ENCODE data around the gene FLYWCH1.
A peak's percentile ranks its signal among the peaks of the same experiment; 100 is the strongest.

The FLYWCH1 gene

GRCh38 chr16:2983706-2984136 is 72.0 kb downstream of the FLYWCH1 start:
- DNase-seq (ENCODE audit: low spot score), result peak; percentile 72

GRCh38 chr16:2985462-2985861 is 73.7 kb downstream of the FLYWCH1 start:
- DNase-seq (ENCODE audit: low spot score), result no peak

GRCh38 chr16:2985893-2986355 is 74.2 kb downstream of the FLYWCH1 start:
- no peak for DNase-seq (ENCODE audit: low spot score)

GRCh38 chr16:2986623-2987188 is 75.0 kb downstream of the FLYWCH1 start:
- DNase-seq (ENCODE audit: low spot score), result no peak

DNA sequence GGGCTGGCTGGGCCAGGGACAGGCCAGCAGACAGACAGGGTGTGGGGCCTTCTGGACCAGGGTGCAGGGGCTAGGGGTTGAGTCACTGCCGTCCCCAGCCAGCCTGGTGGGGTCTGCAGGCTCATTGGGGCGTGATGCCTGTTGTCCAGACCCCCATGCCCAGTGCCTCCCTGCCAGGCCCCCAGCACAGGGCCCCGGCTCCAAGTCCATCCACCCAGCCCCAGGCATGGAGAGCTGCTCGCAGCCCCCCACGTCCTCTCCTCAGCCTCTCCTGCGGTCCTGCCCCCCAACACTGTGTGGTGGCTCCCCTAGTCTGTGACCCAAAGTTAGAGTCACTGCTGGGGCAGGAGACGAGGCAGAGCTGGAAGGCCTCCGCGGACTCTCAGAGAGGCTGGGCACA is 75.6 kb downstream of the FLYWCH1 start:
- no peak for DNase-seq (ENCODE audit: low spot score)

DNA sequence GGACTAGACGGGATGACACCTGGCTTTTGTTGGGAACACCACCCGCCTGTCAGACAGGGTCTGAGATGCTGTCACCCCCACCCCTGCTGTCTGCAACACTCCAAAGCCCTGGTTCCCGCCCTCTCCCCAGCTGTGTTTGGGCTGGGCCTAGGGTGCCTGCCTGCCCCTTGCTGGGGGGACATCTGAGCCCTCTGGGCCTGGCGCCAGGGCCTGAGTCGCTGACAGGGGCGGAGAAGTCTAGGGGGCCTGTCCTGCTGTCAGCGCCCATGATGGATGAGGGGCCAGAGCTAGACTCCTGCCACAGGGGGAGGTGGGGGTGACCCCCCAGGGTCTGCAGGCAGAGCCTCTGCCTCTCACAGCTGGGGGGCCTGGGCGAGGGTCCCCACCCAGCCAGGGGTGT is 76.1 kb downstream of the FLYWCH1 start:
- DNase-seq (ENCODE audit: low spot score), result no peak

GRCh38 chr16:2988590-2989099 is 76.9 kb downstream of the FLYWCH1 start:
- no peak for DNase-seq (ENCODE audit: low spot score)

DNA sequence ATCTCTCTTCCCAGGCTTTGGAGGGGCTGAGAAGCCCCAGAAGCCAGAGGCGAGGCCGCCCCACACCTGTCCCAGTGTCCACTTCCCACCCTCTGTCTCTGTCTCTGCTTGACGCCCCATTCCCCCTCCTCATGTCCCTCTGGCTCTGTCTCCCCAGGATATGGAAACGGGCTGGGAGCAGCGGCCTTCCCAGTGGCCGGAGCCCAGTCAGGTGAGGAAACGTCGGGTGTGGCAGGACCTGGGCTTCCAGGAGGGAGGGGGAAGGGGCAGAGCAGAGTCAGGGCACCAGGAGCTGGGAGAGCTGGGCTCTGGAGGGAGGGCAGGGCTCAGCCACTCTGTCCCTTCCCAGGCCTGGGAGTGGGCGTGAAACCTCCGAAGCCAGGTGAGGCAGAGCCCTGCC is 79.2 kb downstream of the FLYWCH1 start:
- no peak for DNase-seq (ENCODE audit: low spot score)

DNA sequence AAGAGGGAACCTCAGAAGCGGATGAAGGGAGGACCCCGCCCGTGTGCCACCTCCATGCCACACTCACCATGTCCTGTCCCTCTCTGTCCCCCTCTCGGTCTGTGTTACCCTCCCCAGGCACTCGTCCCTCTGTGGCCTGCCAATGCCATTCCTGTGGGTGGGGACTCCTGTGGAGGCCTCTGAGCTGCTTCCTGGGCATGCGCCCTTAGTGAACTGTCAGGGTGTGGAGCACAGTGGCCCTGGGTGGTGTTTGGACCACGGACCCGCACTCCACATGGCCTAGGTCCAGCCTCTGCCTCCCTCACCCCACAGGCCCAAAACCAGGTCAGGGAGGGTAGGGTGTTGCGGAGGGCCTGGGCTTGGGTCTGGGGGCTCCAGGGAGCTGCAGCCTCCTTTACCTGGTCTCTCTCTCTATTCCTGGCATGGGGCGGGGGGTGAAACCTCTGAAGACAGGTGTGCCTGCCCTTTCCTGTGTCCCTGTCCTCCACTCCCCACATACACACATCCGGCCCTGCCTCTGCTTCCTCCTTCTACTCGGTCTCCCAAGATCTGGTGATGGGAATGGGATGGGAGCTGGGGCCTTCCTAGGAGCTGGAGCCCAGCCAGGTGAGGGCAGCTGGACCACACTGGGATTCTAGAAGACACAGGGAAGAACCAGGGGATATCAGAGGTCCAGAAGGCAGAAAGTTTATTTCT is 80.0 kb downstream of the FLYWCH1 start:
- no peak for DNase-seq (ENCODE audit: low spot score)

DNA sequence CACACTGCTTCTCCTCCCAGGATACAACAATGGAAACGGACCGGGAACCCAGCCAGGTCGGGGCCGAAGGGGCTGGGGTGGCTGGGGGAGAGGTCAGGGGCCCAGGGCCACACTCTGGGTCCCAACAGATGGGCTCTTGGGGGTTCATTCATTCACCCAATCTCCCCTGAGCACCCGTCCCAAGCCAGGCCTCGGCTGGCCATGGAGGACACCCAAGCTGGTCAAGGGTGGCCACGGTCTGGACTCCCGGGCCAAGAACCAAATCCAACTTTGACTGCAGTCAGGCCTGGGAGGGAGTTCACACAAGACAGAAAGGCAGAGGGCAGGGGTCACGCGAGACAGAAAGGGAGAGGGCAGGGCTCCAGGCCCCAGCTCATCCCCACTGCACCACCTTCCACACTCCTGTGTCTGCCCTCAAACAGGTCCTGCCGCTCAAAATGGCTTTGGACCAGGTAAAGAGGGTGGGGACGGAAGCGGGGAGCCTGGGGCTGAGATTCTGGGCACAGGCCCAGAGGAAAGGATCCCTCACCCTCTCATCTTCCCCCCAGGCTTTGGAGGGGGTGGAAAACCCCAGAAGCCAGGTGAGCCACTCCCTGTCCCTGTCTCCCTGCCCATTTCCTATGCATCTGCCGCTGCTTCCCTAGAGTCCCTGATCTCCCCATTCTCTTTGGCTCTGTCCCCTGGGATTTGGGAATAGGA is 80.8 kb downstream of the FLYWCH1 start:
- no peak for DNase-seq (ENCODE audit: low spot score)

GRCh38 chr16:2996298-2996697 is 84.6 kb downstream of the FLYWCH1 start:
- DNase-seq (ENCODE audit: low spot score), result no peak

- no peak for DNase-seq (ENCODE audit: low spot score)
Measured at GRCh38 chr16:2999929-3000328, 88.2 kb downstream of the FLYWCH1 start.

DNA sequence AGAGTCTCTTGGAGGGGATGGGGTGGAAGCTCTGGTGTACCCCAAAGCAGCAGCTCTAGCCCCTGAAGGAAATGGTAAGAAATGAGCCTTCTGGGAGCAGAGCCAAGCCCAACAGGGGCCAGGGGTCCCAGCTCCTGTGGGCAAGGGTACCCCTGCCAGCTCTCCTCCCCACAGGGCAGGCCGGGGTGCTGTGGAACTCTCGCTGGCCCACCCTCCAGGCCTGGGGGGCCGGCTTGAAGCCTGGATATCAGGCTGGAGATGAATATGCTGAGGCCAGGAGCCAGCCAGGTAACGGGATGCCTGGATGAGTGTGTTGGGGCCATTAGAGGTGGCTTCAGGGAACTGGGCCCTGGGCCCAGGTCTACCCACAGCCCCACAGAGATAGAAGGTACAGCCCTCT is 88.8 kb downstream of the FLYWCH1 start:
- no peak for DNase-seq (ENCODE audit: low spot score)

Measured in CD4-positive, alpha-beta T cell treated with Interleukin-2 at 100 ng/mL for 4 hours (primary cell).